ENCODE results near the gene FAM78A. TPM values are rescaled to one million over a fixed set of nuclear protein-coding genes. Genes with fewer than 3 reads are reported as not detected.

Gene FAM78A
- total and polyA plus RNA-seq, 12 donors = 7.0 to 53.1 (median 30.3) TPM

- H3K4me1 ChIP-seq = peaks cover 0 to 20% (median 17%) of the 10 kb centered on the region in 9 donors
- TF ChIP-seq, protein P1, sequence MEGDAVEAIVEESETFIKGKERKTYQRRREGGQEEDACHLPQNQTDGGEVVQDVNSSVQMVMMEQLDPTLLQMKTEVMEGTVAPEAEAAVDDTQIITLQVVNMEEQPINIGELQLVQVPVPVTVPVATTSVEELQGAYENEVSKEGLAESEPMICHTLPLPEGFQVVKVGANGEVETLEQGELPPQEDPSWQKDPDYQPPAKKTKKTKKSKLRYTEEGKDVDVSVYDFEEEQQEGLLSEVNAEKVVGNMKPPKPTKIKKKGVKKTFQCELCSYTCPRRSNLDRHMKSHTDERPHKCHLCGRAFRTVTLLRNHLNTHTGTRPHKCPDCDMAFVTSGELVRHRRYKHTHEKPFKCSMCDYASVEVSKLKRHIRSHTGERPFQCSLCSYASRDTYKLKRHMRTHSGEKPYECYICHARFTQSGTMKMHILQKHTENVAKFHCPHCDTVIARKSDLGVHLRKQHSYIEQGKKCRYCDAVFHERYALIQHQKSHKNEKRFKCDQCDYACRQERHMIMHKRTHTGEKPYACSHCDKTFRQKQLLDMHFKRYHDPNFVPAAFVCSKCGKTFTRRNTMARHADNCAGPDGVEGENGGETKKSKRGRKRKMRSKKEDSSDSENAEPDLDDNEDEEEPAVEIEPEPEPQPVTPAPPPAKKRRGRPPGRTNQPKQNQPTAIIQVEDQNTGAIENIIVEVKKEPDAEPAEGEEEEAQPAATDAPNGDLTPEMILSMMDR (IDR thresholded peaks at IDR 0.05) = no peak
These were observed 53.9 kb downstream of the FAM78A start for GRCh38 chr9:131222460-131222859.

GRCh38 chr9:131220485-131220884, 55.8 kb downstream of the FAM78A start:
- H3K36me3 ChIP-seq = peaks cover 0 to 85% (median 15%) of the 10 kb centered on the region in 9 donors
- H3K9me3 ChIP-seq = no peaks in the 10 kb centered on the region
- WGBS, 2 donors = 81 to 90% methylated on average over 2 of the region's 2 CpGs

More at GRCh38 chr9:131222460-131222859, 53.9 kb downstream of the FAM78A start:
- Histone ChIP-seq H3K27ac (no peak overlapping the region), H3K4me3 (no peak overlapping the region), H3K9me3 (no peaks in the 10 kb centered on the region), H3K27me3 (no peaks in the 10 kb centered on the region), H3K36me3 (peaks cover 0 to 74% (median 12%) of the 10 kb centered on the region in 9 donors)
- ATAC-seq (no peak), DNase-seq (no peak)
- intact Hi-C loops (cut with DNase I) = no loop called here
- WGBS, 2 donors = 95 to 96% methylated on average over 6 of the region's 6 CpGs

GRCh38 chr9:131218370-131218769, 57.9 kb downstream of the FAM78A start:
- no peaks in the 10 kb centered on the region for H3K27me3 ChIP-seq
- peaks cover 0 to 30% (median 15%) of the 10 kb centered on the region in 9 donors for H3K4me1 ChIP-seq
- DNase-seq (no peak), ATAC-seq (no peak)
- H3K4me3 ChIP-seq = no peak overlapping the region
- TF ChIP-seq, protein P1 (IDR thresholded peaks at IDR 0.05) = no peak
- peaks cover 0 to 70% (median 15%) of the 10 kb centered on the region in 9 donors for H3K36me3 ChIP-seq
- H3K9me3 ChIP-seq = no peaks in the 10 kb centered on the region
- H3K27ac ChIP-seq = no peak overlapping the region
- intact Hi-C loops (cut with DNase I) = no loop called here
- 79 to 82% methylated on average over 5 of the region's 5 CpGs for WGBS, 2 donors

More at GRCh38 chr9:131220485-131220884, 55.8 kb downstream of the FAM78A start:
- Histone ChIP-seq H3K4me1 (peaks cover 0 to 15% (median 6%) of the 10 kb centered on the region in 9 donors), H3K4me3 (no peak overlapping the region), H3K27me3 (no peaks in the 10 kb centered on the region), H3K27ac (no peak overlapping the region)
- DNase-seq (no peak), ATAC-seq (no peak)
- TF ChIP-seq, protein P1 (IDR thresholded peaks at IDR 0.05) = no peak
- intact Hi-C loops (cut with DNase I) = no loop called here

- Histone ChIP-seq H3K4me3 (no peak overlapping the region), H3K27me3 (no peaks in the 10 kb centered on the region), H3K4me1 (peaks cover 0 to 30% (median 15%) of the 10 kb centered on the region in 9 donors), H3K36me3 (peaks cover 0 to 62% (median 15%) of the 10 kb centered on the region in 9 donors), H3K27ac (peak overlapping the region in 1 of 10 donors; percentile 8), H3K9me3 (peaks cover 0 to 4% (median 0%) of the 10 kb centered on the region in 11 donors)
- ATAC-seq (peak in 2 of 8 donors; percentile 27 to 49), DNase-seq (no peak)
- whole genome bisulfite sequencing, 2 donors = 51 to 55% methylated on average over 6 of the region's 6 CpGs
- TF ChIP-seq, protein P1 (IDR thresholded peaks at IDR 0.05) = no peak
- intact Hi-C loops (cut with DNase I) = no loop called here
These were observed 58.8 kb downstream of the FAM78A start for GRCh38 chr9:131217331-131218031.

All from heart right ventricle (tissue), 16 donors.